Activated naive CD4-positive, alpha-beta T cell treated with anti-CD3 and anti-CD28 coated beads, Interleukin-2, amount 50 U/mL, for 72 hours (primary cell): Measurements from ENCODE around the gene NUP62CL. TPM values are rescaled to one million over a fixed set of nuclear protein-coding genes. Genes with fewer than 3 reads are reported as not detected.

Experiments
- total RNA-seq, 2 donors: library from RNA; stranded (reverse); gene quantifications; one replicate each; pipeline ENCODE4 v1.2.3, GENCODE V29; 2022

The NUP62CL gene
- total RNA-seq, 2 donors from 2014 or later = 4.5 to 8.1 TPM

Other genes with a start within 250 kb of the NUP62CL start
- 1 to 10 TPM; 6.6 to 8.4 TPM for gene MORC4, start 206.2 kb downstream of the NUP62CL start, total RNA-seq
- 10 to 100 TPM; 10.4 to 14.2 TPM for gene RBM41, start 87.6 kb downstream of the NUP62CL start, total RNA-seq
- not detected for gene DNAAF6, start 178 bp upstream of the NUP62CL start, total RNA-seq
- not detected for gene FRMPD3, start 243.2 kb upstream of the NUP62CL start, total RNA-seq